ENCODE data around the gene TM2D1. TPM values are rescaled to one million over a fixed set of nuclear protein-coding genes. Genes with fewer than 3 reads are reported as not detected.

TM2D1 gene
- polyA plus RNA-seq, 4 donors: 71.9 to 95.1 (median 78.1) TPM

DNA sequence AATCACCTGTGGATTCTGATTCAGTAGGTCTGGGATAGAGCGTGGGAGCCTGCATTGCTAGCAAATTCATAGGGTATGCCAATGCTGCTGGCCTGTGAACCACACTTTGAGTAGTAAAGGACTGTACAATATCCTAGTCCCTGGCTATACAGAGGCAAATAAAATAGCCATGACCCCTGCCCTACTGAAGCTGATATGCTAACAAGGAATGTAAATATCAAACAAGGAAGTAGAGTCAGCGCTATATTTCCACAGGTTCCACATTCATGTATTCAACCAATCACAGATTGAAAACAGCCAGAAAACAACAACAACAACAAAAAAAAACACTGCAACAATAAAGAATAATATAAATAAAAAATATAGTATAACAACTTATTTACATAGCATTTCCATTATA, 77.8 kb downstream of the TM2D1 start:
- DNase-seq (ENCODE audit: low read depth in 4 of 4, low spot score in 3 of 4): no peak

DNA sequence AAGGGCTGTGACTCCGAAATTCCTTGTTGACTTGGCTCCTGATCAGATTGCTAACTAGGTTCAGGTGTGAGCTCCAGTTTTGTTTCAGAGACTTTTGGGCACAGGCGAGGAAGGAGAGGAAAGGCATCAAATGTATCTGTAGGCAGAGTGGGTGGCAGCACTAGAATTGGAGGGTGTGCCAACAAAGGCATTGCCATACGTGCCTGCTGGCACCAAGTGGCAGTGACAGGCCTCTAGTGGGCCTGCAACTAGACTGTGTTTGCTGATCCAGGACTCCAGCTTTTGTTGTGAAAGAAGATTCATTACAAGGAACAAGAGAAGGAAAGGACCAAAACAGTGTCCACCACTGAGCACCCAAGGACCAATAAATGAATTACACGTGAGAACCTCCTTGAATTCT, 79.5 kb downstream of the TM2D1 start:
- no peak for DNase-seq (ENCODE audit: low read depth in 4 of 4, low spot score in 3 of 4)

DNA sequence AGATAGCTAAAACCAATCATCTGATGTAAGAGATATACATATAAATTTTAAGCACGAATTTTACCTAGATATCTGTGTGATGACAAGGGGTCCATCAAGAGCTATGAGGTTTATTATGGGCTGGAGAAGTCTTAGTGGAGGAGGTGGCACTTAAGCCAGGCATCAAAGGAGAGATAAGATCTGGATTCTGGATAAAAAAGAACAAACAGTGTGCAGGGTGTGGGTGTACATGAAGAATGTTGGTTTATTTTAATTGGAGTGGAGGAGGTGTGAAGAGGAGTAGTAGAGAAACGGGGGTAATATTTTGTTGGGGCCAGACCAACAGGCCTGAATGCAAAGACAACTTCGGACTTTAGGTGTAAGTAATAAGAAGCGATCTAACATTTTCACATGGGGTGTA, 80.6 kb downstream of the TM2D1 start:
- no peak for DNase-seq (ENCODE audit: low read depth in 4 of 4, low spot score in 3 of 4)

DNA sequence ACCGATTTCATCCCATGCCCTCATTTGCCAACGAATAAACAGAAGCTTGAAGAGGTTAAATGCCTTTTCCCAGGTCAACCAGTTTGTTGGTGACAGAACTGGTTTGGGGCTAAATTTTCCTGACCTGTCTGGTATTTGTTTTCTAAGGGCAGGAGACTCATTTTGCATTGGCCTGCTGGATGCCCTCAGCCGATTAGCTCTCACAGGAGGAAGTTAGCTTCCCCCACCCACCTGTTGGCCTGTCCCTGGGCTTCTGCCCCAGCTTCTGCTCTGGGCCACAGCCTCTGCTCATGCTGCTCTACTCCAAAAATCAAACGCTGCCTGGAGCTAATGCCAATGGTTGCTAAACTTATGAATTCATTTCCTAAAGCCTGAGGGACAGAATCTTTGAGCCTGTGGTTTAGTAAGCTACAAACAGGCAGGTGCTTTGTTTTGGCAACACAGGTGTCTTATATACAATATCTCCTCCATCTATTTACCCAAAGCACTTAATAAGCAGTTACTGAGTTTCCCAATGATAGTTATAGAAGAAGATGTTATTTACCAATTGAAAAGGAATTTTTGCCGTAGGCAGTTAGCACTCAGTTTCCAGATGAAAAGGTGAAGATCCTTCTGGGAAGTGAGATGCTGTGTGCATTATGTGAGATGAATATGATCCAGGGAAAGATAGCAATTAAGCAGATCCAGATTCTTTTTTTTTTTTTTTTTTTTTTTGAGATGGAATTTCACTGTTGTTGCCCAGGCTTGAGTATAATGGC, 82.3 kb downstream of the TM2D1 start:
- DNase-seq (ENCODE audit: low read depth in 4 of 4, low spot score in 3 of 4): no peak

DNA sequence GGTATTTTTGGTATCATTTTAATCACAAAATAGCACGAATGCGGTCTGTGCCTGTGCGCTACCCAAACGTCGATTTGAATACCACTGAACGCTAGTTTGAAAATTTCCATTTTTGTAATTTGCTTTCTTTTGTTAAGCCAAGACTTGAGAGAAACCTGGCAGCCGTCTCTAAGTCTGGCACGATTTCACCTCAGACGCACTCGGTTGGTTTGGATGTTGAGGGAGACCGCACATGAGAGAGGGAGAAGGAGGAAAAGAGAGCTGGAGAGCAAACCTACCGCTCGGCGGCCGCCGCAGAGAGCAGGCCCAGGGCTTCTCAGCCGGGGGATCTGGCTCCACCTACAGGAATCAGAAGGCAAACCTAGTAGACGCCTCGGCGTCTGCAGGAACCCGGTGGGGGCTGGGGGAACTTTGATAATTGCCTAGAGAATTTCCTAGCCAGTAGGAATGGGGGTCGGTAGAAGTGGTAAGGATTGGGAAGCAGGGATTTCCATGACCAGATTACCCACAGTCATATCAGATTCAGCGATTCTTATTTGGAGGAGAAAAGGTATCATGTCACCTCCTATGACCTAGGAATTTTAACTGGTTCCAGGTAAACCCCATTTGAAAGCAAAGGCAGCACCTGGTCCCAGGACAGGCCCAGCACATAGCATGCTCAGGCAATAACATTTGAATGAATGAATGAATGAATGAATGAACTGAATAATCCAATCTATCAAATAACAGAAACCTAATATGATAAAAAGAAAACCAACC, 83.2 kb downstream of the TM2D1 start:
- peak in 2 of 4 donors; percentile 18 to 31 for DNase-seq (ENCODE audit: low read depth in 4 of 4, low spot score in 3 of 4)

DNA sequence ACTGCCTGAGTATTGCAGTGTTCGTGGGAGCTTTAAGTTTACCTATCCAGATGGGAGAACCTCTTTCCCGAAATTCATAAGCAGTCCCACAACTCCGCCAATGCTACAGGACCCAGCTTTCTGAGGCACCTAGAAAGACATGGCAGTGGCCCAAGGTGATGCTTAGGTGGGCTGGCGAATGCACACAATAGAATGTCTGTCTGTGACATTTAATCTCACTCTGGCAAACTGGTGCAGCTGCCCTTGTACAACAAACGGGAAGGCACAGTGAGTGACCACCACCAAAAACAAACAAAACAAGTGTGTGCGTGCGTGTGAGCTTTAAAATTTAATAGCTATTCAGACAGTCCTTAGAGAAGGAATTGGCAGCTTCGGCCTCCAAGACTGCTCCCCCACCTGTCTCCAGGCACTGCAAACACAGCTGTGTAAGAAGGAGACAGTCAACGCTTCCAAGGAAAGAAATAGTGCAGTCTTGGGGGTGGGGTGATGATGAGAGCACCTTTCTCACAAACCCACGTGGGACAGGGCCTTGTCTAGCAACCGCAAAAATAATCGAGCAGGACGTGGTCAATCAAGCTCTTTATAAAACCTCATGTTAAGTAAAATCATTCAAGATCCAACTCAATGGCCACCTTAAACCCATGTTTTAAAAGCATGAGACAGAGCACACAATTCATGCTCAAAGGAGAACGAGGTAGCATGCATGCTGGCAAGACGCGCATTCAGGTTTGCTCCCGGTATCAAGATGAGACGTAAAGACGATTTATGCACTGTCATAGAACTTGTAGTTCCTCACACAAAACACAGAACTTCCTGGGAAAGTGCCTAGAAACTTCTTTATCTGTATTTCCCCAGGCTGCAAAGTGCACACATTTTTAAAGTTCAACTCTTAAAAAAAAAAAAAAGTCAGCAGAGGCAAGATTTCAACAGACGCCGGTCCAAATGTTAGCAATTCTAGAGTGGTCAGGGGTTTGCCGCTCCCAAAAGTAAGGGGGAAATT, 84.1 kb downstream of the TM2D1 start:
- no peak for DNase-seq (ENCODE audit: low read depth in 4 of 4, low spot score in 3 of 4)

DNA sequence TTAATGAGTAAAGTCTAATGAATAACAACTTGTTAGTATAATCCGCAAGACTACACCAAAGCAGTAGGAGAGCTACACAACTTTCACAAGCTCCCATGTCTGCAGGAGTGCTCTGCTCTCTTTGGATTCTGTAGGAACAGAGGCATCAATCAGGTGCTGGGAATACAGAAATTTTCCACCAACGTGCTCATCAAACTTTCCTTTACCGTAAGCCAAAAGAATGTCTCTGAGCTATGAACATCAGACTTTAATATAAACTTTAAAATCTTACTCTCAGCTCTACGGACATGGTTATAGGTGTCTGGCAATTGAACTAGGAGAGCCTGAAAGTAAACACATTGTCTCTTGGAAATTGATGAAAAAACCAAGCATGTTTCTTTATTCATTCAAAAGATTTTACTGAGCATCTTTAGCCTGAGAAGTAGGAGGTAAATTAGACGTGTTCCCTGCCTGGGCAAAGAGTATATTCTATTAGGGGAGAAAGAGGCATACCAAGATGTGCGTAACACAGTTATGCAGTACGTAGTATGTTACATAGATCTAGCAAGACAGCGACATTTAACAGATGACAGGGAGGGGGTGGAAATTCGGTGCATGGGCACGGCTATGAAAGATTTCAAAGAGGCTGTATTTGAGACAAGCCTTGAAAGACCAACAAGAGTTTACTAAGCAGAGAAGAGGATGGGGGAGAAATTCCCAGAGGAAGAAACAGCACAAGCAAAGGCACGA, 85.2 kb downstream of the TM2D1 start:
- no peak for DNase-seq (ENCODE audit: low read depth in 4 of 4, low spot score in 3 of 4)

DNA sequence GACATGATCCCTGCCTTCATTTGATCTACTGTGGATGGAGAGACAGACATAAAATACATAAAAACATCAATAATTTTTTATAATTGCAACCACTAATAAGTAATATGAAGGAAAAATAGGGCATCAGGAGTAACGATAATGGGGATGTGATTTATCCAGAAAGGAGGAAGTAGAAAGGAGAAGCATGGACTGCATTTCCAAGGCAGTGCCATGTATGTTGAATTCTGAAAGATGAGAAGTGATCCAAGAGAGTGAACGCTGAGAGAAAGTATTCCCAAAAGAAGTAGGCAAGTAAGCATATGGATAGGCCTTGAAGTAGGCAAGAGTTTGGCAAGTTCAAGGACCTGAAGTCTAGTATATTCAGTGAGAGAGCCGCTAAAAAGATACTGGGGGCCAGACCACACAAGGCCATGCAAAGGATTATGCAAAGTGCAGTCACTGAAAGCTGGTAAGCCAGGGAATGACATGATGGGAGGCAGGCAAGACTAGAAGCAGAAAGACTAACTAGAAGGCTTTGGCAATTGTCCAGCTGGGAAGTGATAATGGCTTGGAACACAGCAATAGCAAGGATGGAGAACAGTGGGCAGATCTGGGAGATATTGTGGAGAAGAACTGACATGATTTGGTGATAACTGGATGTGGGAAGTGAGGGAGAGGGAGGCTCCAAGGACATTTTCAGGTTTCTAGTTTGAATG, 85.9 kb downstream of the TM2D1 start:
- no peak for DNase-seq (ENCODE audit: low read depth in 4 of 4, low spot score in 3 of 4)

DNA sequence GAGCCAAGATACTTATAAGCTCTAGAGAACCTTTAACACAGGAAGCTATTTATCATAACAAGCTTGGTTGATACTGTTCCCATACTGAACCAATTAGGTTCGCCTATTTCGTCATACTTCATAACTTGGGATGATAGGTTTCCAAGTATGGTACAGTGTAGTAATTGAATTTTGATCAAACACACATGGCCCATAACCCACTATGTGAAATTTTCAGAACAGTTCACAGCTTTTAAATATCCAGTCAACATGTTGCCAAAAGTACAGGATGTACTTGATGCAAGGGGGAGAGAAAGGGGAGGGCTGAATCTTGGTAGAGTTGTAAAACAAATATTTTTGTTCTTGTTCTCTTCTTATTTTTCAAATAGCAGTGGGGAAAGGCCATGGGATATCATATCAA, 86.6 kb downstream of the TM2D1 start:
- peak in 3 of 4 donors; percentile 10 to 16 (median 12) for DNase-seq (ENCODE audit: low read depth in 4 of 4, low spot score in 3 of 4)

DNA sequence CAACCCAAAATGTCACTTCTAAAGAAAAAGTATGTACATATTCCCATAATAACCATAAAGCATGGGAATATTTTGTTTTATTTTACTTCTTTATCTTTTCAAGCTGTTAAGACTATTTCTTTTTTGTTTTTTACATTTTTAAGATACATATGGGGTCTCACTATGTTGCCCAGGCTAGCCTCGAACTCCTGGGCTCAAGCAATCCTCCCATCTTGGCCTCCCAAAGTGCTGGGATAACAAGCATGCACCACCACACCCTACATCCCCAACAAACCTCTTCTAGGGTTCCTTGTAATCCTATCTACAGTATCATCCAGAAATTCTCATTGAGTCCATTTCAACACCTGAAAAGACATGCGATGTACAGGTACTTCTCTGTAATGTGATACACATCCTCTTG, 87.5 kb downstream of the TM2D1 start:
- DNase-seq (ENCODE audit: low read depth in 4 of 4, low spot score in 3 of 4): no peak

DNA sequence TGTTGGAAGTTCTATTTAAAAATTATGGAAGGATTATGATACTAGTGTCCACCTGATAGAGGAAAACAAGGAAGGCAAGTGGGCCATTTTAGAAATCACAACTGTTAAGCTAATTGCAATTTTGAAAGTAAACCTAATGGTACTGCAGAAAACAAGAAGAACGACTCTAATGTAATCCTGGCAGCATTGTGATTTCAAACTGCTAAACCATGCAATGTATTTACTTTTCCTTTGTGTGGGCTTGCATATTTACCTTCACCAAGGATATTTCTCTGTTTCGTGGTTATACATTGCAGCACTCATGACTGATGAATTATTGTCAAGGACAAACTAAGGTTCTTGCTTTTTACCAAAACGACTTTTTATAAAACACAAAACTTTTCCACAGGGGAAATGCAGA, 88.1 kb downstream of the TM2D1 start:
- DNase-seq (ENCODE audit: low read depth in 4 of 4, low spot score in 3 of 4): no peak

DNA sequence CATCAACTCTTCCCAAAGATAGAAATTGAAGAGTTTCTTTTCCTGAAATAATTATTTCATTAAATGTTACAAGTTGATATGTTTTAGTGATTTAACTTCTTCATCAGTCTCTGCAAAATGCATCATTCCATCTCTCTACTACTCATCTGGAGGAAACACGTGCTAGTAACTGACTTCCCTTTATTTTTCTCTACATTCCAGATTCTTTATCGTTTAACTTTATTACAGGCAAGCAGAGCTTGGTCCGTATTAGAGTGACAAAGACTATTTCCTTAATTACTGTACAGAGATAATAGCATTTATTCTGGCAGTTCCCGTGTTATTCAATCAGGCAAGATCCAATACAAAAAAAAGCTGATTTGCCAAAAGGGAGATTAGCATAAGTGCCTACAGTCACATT, 88.6 kb downstream of the TM2D1 start:
- no peak for DNase-seq (ENCODE audit: low read depth in 4 of 4, low spot score in 3 of 4)

DNA sequence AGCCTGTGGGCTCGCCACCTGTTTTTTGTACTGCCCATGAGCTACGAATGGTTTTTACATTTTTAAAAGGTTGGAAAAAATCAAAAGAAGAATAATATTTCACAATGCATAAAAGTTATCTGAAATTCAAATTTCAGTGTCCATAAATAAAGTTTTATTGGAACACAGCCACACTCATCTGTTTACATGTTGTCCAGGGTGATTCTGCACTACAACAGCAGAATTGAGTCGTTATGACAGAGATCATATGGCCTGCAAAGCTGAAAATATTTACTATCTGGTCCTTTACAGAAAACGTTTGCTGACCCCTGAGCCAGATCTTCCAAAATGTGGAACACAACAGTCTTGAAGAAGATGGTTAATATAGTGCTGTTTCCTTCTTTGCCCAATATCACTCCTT, 89.4 kb downstream of the TM2D1 start:
- no peak for DNase-seq (ENCODE audit: low read depth in 4 of 4, low spot score in 3 of 4)

DNA sequence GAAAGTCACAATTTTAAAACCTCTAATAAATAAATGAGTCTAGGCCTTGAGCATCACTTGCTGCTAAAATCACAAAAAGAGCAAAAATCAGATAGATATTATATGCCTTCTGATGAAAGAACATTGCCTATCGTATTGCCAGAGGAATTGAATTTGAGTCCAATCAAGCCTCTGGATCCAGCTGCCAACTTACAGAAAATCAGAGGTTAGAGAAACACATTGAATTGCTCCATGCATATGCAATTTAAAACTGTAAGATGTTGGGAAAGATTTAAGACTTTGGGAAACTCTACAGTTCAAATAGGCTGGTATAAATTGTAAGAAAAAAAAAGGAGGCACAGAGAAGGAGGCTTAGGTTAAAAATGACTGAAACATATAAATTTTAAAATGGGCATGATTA, 93.5 kb downstream of the TM2D1 start:
- DNase-seq (ENCODE audit: low read depth in 4 of 4, low spot score in 3 of 4): no peak

Other genes with a start within 250 kb of the TM2D1 start
- gene PATJ, start 17.3 kb upstream of the TM2D1 start, polyA plus RNA-seq (ENCODE audit: insufficient read length in 4 of 4): 10 to 100 TPM in 3 of 4 donors, 1 to 10 TPM in 1; 7.1 to 51.2 (median 45.7) TPM